KMS-11 (cell line): ENCODE measurements around the gene BCL2L1.

Source experiments
- H2AFZ ChIP-seq: fragments of 200-600 bp; sonication (generic); 2 replicates; pipeline ENCODE4 v1.6.1; 2016; ENCODE audit warnings: antibody characterized with exemption, mixed run types, low read depth
- H3K27ac ChIP-seq: fragments of 200-600 bp; sonication (generic); 2 replicates; pipeline ENCODE4 v1.6.1; 2016; ENCODE audit warnings: mild to moderate bottlenecking, mixed run types
- H3K27me3 ChIP-seq: fragments of 200-600 bp; sonication (generic); 2 replicates; pipeline ENCODE4 v1.6.1; 2017; ENCODE audit warnings: mild to moderate bottlenecking, low read depth, mixed run types, moderate library complexity; ENCODE audit not compliant: insufficient read depth
- H3K36me3 ChIP-seq: fragments of 200-600 bp; sonication (generic); 2 replicates; pipeline ENCODE4 v1.6.1; 2017; ENCODE audit warnings: mild to moderate bottlenecking, mixed run types; ENCODE audit not compliant: insufficient read depth
- H3K4me1 ChIP-seq: fragments of 200-600 bp; sonication (generic); 2 replicates; pipeline ENCODE4 v1.6.1; 2016; ENCODE audit warnings: mild to moderate bottlenecking, low read depth, mixed run types; ENCODE audit not compliant: poor library complexity, severe bottlenecking
- H3K4me2 ChIP-seq: fragments of 200-600 bp; sonication (generic); 2 replicates; pipeline ENCODE4 v1.7.0; 2016; ENCODE audit warnings: mild to moderate bottlenecking, mixed run types
- H3K4me3 ChIP-seq: fragments of 200-600 bp; sonication (generic); IDR thresholded peaks from 2 replicates; pipeline ENCODE4 v1.6.1; 2017; ENCODE audit warnings: low read depth, low read length, mixed read lengths; ENCODE audit not compliant: insufficient read depth
- H3K79me2 ChIP-seq: fragments of 200-600 bp; sonication (generic); 2 replicates; pipeline ENCODE4 v1.6.1; 2016; ENCODE audit warnings: low read depth, mixed run types; ENCODE audit not compliant: insufficient read depth
- H3K9ac ChIP-seq: fragments of 200-600 bp; sonication (generic); 2 replicates; pipeline ENCODE4 v1.6.1; 2016; ENCODE audit warnings: mild to moderate bottlenecking, mixed run types
- H4K20me1 ChIP-seq: fragments of 200-600 bp; sonication (generic); 2 replicates; pipeline ENCODE4 v1.6.1; 2016; ENCODE audit warnings: mild to moderate bottlenecking, mixed run types; ENCODE audit not compliant: insufficient read depth
- TF ChIP-seq, protein P1 (sequence below): fragments of 200-600 bp; sonication (generic); conservative IDR thresholded peaks from 2 replicates; pipeline ENCODE4 v1.6.1; 2017; ENCODE audit warnings: low read depth, mild to moderate bottlenecking, antibody characterized with exemption, low read length, moderate library complexity, mixed read lengths

Gene BCL2L1

DNA sequence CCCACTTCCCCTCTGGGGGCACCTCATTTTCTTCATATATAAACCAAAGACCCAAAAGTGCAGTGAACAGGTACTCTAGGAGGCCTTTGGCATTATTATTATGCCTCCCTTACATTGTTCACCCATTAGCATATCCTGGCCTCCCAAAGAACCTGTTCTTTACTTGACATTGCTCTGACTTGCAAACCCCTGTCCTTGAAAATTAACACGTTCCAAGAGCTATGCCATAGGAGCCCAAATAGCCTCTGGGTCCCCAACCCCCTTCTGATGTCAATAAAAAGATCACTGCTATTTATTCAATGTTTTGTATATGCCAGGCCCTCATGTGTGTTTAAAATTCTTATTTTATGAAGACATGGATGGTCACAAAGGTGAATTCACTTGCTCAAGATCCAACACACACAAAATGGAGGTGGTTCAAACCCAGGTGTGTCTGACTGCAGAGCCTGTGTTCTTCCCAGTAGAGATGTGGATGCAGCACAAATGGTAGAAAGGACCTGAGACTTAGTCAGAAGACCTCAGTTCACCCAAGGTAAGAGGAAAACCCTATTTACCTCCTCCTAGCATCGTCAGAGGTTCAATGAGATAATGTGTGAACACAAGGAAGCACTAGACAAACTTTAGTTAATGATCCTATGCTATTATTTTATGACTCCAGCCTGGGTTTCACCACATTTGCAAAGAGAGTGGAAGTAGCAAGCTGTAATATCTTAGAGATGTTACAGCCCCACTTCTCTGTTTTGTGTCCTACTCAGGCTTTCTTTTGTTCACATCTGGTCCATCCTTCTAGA is 36.6 kb downstream of the BCL2L1 start:
- TF ChIP-seq, protein P1, sequence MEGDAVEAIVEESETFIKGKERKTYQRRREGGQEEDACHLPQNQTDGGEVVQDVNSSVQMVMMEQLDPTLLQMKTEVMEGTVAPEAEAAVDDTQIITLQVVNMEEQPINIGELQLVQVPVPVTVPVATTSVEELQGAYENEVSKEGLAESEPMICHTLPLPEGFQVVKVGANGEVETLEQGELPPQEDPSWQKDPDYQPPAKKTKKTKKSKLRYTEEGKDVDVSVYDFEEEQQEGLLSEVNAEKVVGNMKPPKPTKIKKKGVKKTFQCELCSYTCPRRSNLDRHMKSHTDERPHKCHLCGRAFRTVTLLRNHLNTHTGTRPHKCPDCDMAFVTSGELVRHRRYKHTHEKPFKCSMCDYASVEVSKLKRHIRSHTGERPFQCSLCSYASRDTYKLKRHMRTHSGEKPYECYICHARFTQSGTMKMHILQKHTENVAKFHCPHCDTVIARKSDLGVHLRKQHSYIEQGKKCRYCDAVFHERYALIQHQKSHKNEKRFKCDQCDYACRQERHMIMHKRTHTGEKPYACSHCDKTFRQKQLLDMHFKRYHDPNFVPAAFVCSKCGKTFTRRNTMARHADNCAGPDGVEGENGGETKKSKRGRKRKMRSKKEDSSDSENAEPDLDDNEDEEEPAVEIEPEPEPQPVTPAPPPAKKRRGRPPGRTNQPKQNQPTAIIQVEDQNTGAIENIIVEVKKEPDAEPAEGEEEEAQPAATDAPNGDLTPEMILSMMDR = no peak
- H4K20me1 ChIP-seq = no peaks in the 10 kb centered on the region
- H3K27ac ChIP-seq = no peak overlapping the region

DNA sequence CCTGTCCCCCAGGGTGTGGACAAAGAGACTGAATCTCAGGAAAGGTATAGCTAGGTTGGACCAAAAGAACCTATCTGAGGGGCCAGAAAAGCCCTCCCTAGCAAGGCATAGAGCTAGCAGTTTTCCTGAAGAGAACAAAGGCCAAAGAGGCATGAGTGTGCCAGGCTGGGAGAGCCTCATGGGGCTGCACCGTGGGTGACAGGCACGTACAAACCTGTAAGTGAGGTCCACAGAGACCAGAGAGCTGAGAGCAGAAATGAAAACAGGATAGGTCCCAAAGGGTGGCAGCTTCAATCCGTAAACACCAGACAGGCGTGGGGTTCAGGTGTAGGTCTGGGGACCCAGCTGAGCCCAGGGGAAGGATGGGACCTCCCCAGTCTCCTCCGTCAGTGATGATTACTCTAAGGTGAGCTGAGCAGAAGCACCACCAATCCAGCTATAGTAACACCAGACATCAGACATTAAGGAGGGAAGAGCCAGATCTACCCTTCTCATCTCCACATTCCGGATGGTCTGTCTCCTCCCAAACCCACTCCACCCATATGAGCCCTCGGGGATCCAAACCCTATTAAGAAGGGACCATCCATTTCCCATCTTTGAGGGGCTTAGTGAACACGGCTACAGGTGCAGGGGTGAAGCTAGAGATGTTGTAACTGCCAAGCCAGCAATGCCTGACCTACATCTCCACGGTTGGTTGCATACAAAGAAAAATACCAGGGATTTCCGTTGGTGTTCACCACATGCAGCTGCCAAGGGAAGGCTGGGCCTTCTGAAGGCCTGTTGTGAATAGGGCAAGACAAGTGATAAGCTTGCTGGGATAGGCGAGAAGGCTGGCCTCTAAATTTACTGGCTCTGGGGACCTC is 38.3 kb downstream of the BCL2L1 start:
- no peaks in the 10 kb centered on the region for H3K36me3 ChIP-seq
- no peak overlapping the region for H3K9ac ChIP-seq
- no peak overlapping the region for H3K27ac ChIP-seq
- TF ChIP-seq, protein P1 = no peak
- H4K20me1 ChIP-seq = no peaks in the 10 kb centered on the region
- H3K4me3 ChIP-seq = no peak overlapping the region
- H2AFZ ChIP-seq = no peak overlapping the region
- H3K4me1 ChIP-seq = peaks cover 25% of the 10 kb centered on the region
- H3K79me2 ChIP-seq = peaks cover under 1% of the 10 kb centered on the region; the same call in 1 of the 2 replicates
- H3K4me2 ChIP-seq = no peak overlapping the region
- H3K27me3 ChIP-seq = no peaks in the 10 kb centered on the region

More for the DNA sequence above, 36.6 kb downstream of the BCL2L1 start:
- no peaks in the 10 kb centered on the region for H3K27me3 ChIP-seq
- H3K79me2 ChIP-seq = peaks cover 15% of the 10 kb centered on the region
- no peak overlapping the region for H2AFZ ChIP-seq
- peaks cover 41% of the 10 kb centered on the region for H3K4me1 ChIP-seq
- H3K9ac ChIP-seq = no peak overlapping the region
- no peaks in the 10 kb centered on the region for H3K36me3 ChIP-seq
- H3K4me2 ChIP-seq = no peak overlapping the region
- no peak overlapping the region for H3K4me3 ChIP-seq

DNA sequence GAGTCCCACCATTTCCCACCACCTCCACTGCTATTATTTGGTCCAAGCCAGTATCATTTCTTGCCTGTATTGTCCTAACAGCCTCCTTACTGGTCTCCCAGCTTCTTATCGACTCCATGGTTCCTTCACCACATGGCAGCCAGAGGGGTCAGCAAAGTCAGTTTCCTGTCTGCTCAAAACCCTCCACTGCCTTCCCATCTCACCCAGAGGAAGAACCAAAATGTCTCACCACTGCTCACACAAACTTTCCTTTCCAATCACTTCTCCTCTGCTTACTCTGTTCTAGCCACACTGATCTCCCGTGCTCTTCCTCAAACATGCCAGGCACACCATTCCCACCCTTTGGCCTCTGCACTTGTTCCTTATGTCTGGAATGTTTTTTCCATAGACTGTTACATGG is 39.7 kb downstream of the BCL2L1 start:
- Histone ChIP-seq H3K4me1 (peaks cover 23% of the 10 kb centered on the region), H3K27me3 (no peaks in the 10 kb centered on the region), H3K79me2 (no peaks in the 10 kb centered on the region), H3K27ac (no peak overlapping the region), H3K9ac (no peak overlapping the region), H2AFZ (no peak overlapping the region), H4K20me1 (no peaks in the 10 kb centered on the region), H3K4me2 (no peak overlapping the region), H3K36me3 (no peaks in the 10 kb centered on the region), H3K4me3 (no peak overlapping the region)
- TF ChIP-seq, protein P1 = no peak

DNA sequence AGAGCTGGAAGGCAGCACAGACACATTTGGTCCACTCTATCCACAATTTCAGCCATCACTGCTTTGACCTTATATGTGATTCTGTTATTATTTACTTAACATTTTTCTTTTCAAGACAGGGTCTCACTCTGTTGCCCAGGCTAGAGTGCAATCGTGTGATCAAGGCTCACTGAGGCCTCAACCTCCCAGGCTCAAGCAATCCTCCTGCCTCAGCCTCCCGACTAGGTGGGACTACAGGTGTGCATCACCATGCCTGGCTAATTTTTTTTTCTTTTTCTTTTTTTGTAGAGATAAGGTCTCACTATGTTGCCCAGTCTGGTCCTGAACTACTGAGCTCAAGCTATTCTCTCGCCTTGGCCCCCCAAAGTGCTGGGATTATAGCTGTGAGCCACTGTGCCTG is 40.3 kb downstream of the BCL2L1 start:
- H3K79me2 ChIP-seq = no peaks in the 10 kb centered on the region
- no peaks in the 10 kb centered on the region for H3K36me3 ChIP-seq
- H3K4me2 ChIP-seq = no peak overlapping the region
- no peak overlapping the region for H3K27ac ChIP-seq
- no peak overlapping the region for H2AFZ ChIP-seq
- no peak overlapping the region for H3K4me3 ChIP-seq
- no peak overlapping the region for H3K9ac ChIP-seq
- no peaks in the 10 kb centered on the region for H4K20me1 ChIP-seq
- TF ChIP-seq, protein P1 = no peak
- H3K27me3 ChIP-seq = no peaks in the 10 kb centered on the region
- H3K4me1 ChIP-seq = peaks cover 23% of the 10 kb centered on the region
